Progenitor cell of endocrine pancreas (in vitro differentiated cells): Measurements from ENCODE around the gene TFPI2. TPM values are rescaled to one million over a fixed set of nuclear protein-coding genes. Genes with fewer than 3 reads are reported as not detected.

ENCODE experiments used
- DNase-seq: peaks from one replicate; pipeline ENCODE4 v3.0.0; 2021; ENCODE audit warnings: low spot score; ENCODE audit not compliant: unreplicated experiment
- H3K27ac Mint-ChIP-seq: 2 replicates; pipeline ENCODE4 v1.8.0; 2021; ENCODE audit warnings: mild to moderate bottlenecking, moderate library complexity, mixed read lengths
- H3K27me3 Mint-ChIP-seq: 2 replicates; pipeline ENCODE4 v1.8.0; 2021; ENCODE audit warnings: mixed read lengths
- H3K36me3 Mint-ChIP-seq: 2 replicates; pipeline ENCODE4 v1.8.0; 2022; ENCODE audit warnings: mixed read lengths; ENCODE audit not compliant: insufficient read depth
- H3K4me1 Mint-ChIP-seq: 2 replicates; pipeline ENCODE4 v1.8.0; 2021; ENCODE audit warnings: low read depth, mixed read lengths
- H3K4me3 Mint-ChIP-seq: 2 replicates; pipeline ENCODE4 v1.8.0; 2021; ENCODE audit warnings: low read depth, mild to moderate bottlenecking, moderate library complexity, mixed read lengths
- H3K9me3 Mint-ChIP-seq: 2 replicates; pipeline ENCODE4 v1.8.0; 2021; ENCODE audit warnings: low read depth, mixed read lengths
- CTCF ChIP-seq: fragments of 200-600 bp; sonication (generic); IDR thresholded peaks from one replicate; pipeline ENCODE4 v1.5.0; 2021; ENCODE audit warnings: antibody characterized with exemption, mild to moderate bottlenecking; ENCODE audit not compliant: unreplicated experiment
- total RNA-seq: library from RNA; stranded (reverse); gene quantifications from 2 replicates; pipeline ENCODE4 v1.2.1, GENCODE V29; 2021

TFPI2 gene
- total RNA-seq, 1 donor from 2014 or later = 1.7 TPM

GRCh38 chr7:93882468-93882867, 8.1 kb downstream of the TFPI2 start:
- H3K36me3 Mint-ChIP-seq = no peaks in the 10 kb centered on the region
- TF ChIP-seq CTCF = no peak
- H3K27me3 Mint-ChIP-seq = no peaks in the 10 kb centered on the region
- no peaks in the 10 kb centered on the region for H3K4me1 Mint-ChIP-seq
- no peak overlapping the region for H3K4me3 Mint-ChIP-seq
- H3K9me3 Mint-ChIP-seq = peaks cover 6% of the 10 kb centered on the region
- H3K27ac Mint-ChIP-seq = no peak overlapping the region
- DNase-seq = no peak

GRCh38 chr7:93879356-93879755, 11.2 kb downstream of the TFPI2 start:
- Mint-ChIP-seq H3K4me1 (no peaks in the 10 kb centered on the region), H3K27ac (no peak overlapping the region), H3K27me3 (no peaks in the 10 kb centered on the region), H3K4me3 (no peak overlapping the region), H3K36me3 (no peaks in the 10 kb centered on the region), H3K9me3 (peaks cover 6% of the 10 kb centered on the region)
- no peak for DNase-seq
- TF ChIP-seq CTCF = no peak

- Mint-ChIP-seq H3K9me3 (peaks cover 6% of the 10 kb centered on the region), H3K27ac (no peak overlapping the region), H3K27me3 (no peaks in the 10 kb centered on the region), H3K4me1 (no peaks in the 10 kb centered on the region), H3K36me3 (no peaks in the 10 kb centered on the region), H3K4me3 (no peak overlapping the region)
- no peak for TF ChIP-seq CTCF
- no peak for DNase-seq
Measured at GRCh38 chr7:93877742-93878141, 12.8 kb downstream of the TFPI2 start.

GRCh38 chr7:93873998-93874574, 16.5 kb downstream of the TFPI2 start:
- no peaks in the 10 kb centered on the region for H3K36me3 Mint-ChIP-seq
- H3K4me1 Mint-ChIP-seq = no peaks in the 10 kb centered on the region
- no peak overlapping the region for H3K27ac Mint-ChIP-seq
- no peaks in the 10 kb centered on the region for H3K9me3 Mint-ChIP-seq
- H3K4me3 Mint-ChIP-seq = no peak overlapping the region
- DNase-seq = no peak
- no peak for TF ChIP-seq CTCF
- no peaks in the 10 kb centered on the region for H3K27me3 Mint-ChIP-seq

- Mint-ChIP-seq H3K27me3 (no peaks in the 10 kb centered on the region), H3K9me3 (no peaks in the 10 kb centered on the region), H3K4me3 (no peak overlapping the region), H3K27ac (no peak overlapping the region), H3K36me3 (no peaks in the 10 kb centered on the region), H3K4me1 (no peaks in the 10 kb centered on the region)
- DNase-seq = no peak
- no peak for TF ChIP-seq CTCF
Measured at GRCh38 chr7:93866886-93867285, 23.7 kb downstream of the TFPI2 start.
